Liver (tissue), 9 donors: Measurements from ENCODE around the gene TNFSF10. TPM values are rescaled to one million over a fixed set of nuclear protein-coding genes. Genes with fewer than 3 reads are reported as not detected.

Source experiments
- DNase-seq: peaks from one replicate; pipeline ENCODE4 v3.0.0-alpha.2; 2017; ENCODE audit warnings: low spot score
- H3K27ac ChIP-seq, 2 donors: one replicate each; pipeline ENCODE4 v1.7.0; 2013; ENCODE audit warnings: inconsistent platforms in 2 of 2, low read length in 2 of 2, control low read depth in 1 of 2, low read depth in 1 of 2, mild to moderate bottlenecking in 1 of 2
- H3K27me3 ChIP-seq, 4 donors: one replicate each; pipeline versions ENCODE4 v1.6.1 to v1.7.0; 2013; ENCODE audit warnings: low read length in 3 of 4, inconsistent platforms in 1 of 4, mild to moderate bottlenecking in 1 of 4, moderate library complexity in 1 of 4; ENCODE audit not compliant: control insufficient read depth in 4 of 4, insufficient read depth in 4 of 4
- H3K36me3 ChIP-seq, 4 donors: one replicate each; pipeline versions ENCODE4 v1.6.1 to v1.7.0; 2013; ENCODE audit warnings: low read length in 3 of 4, mild to moderate bottlenecking in 3 of 4, low read depth in 1 of 4, moderate library complexity in 1 of 4; ENCODE audit not compliant: control insufficient read depth in 4 of 4, insufficient read depth in 3 of 4
- H3K4me1 ChIP-seq, 4 donors: one replicate each; pipeline versions ENCODE4 v1.6.1 to v1.7.0; 2013; ENCODE audit warnings: low read length in 3 of 4, mild to moderate bottlenecking in 3 of 4, moderate library complexity in 1 of 4; ENCODE audit not compliant: control insufficient read depth in 4 of 4, insufficient read depth in 4 of 4
- H3K4me3 ChIP-seq, 3 donors: one replicate each; pipeline versions ENCODE4 v1.6.1 to v1.7.0; 2013; ENCODE audit warnings: low read length in 3 of 3, control low read depth in 1 of 3, low read depth in 1 of 3, mild to moderate bottlenecking in 1 of 3
- H3K9ac ChIP-seq, 2 donors: one replicate each; pipeline ENCODE4 v1.7.0; 2013; ENCODE audit warnings: low read length in 2 of 2, mild to moderate bottlenecking in 2 of 2, moderate library complexity in 2 of 2, control low read depth in 1 of 2, low read depth in 1 of 2
- H3K9me3 ChIP-seq, 4 donors: one replicate each; pipeline versions ENCODE4 v1.6.1 to v1.7.0; 2013; ENCODE audit warnings: low read length in 3 of 4; ENCODE audit not compliant: control insufficient read depth in 4 of 4
- EGR1 ChIP-seq, 2 donors: IDR thresholded peaks; 2 replicates each; pipeline ENCODE4 v1.6.1; 2016 to 2018; ENCODE audit warnings: antibody characterized with exemption in 2 of 2, low read depth in 2 of 2
- FOXA1 ChIP-seq: IDR thresholded peaks from 2 replicates; pipeline ENCODE4 v1.6.1; 2016; ENCODE audit warnings: antibody characterized with exemption
- FOXA2 ChIP-seq: IDR thresholded peaks from 2 replicates; pipeline ENCODE4 v1.6.1; 2016; ENCODE audit warnings: antibody characterized with exemption
- GABPA ChIP-seq, 2 donors: IDR thresholded peaks in 1 of 2; conservative IDR thresholded peaks in 1 of 2; 2 replicates each; pipeline ENCODE4 v1.6.1; 2016; ENCODE audit warnings: antibody characterized with exemption in 2 of 2, mild to moderate bottlenecking in 1 of 2, moderate library complexity in 1 of 2
- HNF4A ChIP-seq, 2 donors: conservative IDR thresholded peaks; 2 replicates each; pipeline ENCODE4 v1.6.1; 2016; ENCODE audit warnings: antibody characterized with exemption in 2 of 2, mild to moderate bottlenecking in 2 of 2
- JUND ChIP-seq, 2 donors: IDR thresholded peaks; 2 replicates each; pipeline ENCODE4 v1.6.1; 2016; ENCODE audit warnings: antibody characterized with exemption in 2 of 2
- NR2F2 ChIP-seq: IDR thresholded peaks from 2 replicates; pipeline ENCODE4 v1.6.1; 2016; ENCODE audit warnings: antibody characterized with exemption
- RAD21 ChIP-seq, 2 donors: IDR thresholded peaks; 2 replicates each; pipeline ENCODE4 v1.6.1; 2016; ENCODE audit warnings: antibody characterized with exemption in 2 of 2, mild to moderate bottlenecking in 2 of 2
- REST ChIP-seq: IDR thresholded peaks from 2 replicates; pipeline ENCODE4 v1.6.1; 2016; ENCODE audit warnings: antibody characterized with exemption, mild to moderate bottlenecking
- TAF1 ChIP-seq: conservative IDR thresholded peaks from 2 replicates; pipeline ENCODE4 v1.6.1; 2016; ENCODE audit warnings: antibody characterized with exemption, mild to moderate bottlenecking
- YY1 ChIP-seq: IDR thresholded peaks from 2 replicates; pipeline ENCODE4 v1.6.1; 2016; ENCODE audit warnings: antibody characterized with exemption, mild to moderate bottlenecking
- WGBS: extraction: QIAGEN DNeasy Blood & Tissue Kit; methylation state at CpG from one replicate; pipeline ENCODE4 v1.1.7; 2013; 5-methylcytosine and 5-hydroxymethylcytosine counted together
- polyA plus RNA-seq, 2 donors: library from polyadenylated mRNA; stranded (reverse) in 1 of 2; unstranded in 1 of 2; fragments of 200-250 nt in 1 of 2; fragments of >200 nt in 1 of 2; fragmentation: Nextera tagmentation in 1 of 2; extraction: Ambion mirVana in 1 of 2; gene quantifications; one replicate each; pipeline versions ENCODE4 v1.2.1 to v1.2.3, GENCODE V29; 2013 to 2015
- total RNA-seq, 2 donors: library from RNA; depleted of rRNA; stranded (reverse); fragments of >200 nt; gene quantifications; one replicate each; pipeline ENCODE4 v1.2.3, GENCODE V29; 2014
- TF ChIP-seq, protein P1 (sequence below): fragments of 150-350 bp; IDR thresholded peaks from 2 replicates; pipeline ENCODE4 v1.5.1; 2017; ENCODE audit warnings: improper control_type of control experiment, low read depth, low read length; ENCODE audit not compliant: missing input control
- TF ChIP-seq, protein P2 (sequence below): IDR thresholded peaks from 2 replicates; pipeline ENCODE4 v1.6.1; 2016; ENCODE audit warnings: antibody characterized with exemption
- TF ChIP-seq, protein P3 (sequence below): IDR thresholded peaks from 2 replicates; pipeline ENCODE4 v1.6.1; 2016; ENCODE audit warnings: antibody characterized with exemption
- donor health status: healthy.
- donor health status: healthy.
- donor health status: healthy.
- donor health status: healthy.
- donor health status: healthy.

Gene TNFSF10
- total and polyA plus RNA-seq, 4 donors: 16.2 to 67.1 (median 37.5) TPM

DNA sequence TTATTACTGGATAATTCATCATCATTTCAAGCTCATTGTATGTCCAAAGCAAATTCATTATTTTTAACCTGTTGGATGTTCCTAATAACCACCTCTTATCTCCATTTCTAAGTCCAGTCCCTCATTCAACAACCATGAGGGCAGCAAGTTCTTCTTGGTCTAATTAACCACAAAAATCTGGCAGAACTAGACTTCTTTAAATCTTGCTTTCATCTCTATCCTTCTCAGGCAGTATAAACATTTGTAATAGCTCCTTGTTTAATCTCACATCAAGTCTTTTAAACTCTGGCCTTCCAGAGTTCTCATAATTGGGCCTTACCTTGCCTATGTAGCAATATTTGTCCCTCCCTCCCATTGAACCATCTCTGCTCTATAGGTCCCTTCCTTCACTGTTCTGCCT is 57.9 kb downstream of the TNFSF10 start:
- Histone ChIP-seq H3K36me3 (no peaks in the 10 kb centered on the region), H3K4me3 (no peak overlapping the region), H3K27me3 (no peaks in the 10 kb centered on the region), H3K9me3 (no peaks in the 10 kb centered on the region), H3K27ac (no peak overlapping the region), H3K4me1 (no peaks in the 10 kb centered on the region), H3K9ac (no peak overlapping the region)
- no peak for TF ChIP-seq FOXA1
- DNase-seq: no peak

DNA sequence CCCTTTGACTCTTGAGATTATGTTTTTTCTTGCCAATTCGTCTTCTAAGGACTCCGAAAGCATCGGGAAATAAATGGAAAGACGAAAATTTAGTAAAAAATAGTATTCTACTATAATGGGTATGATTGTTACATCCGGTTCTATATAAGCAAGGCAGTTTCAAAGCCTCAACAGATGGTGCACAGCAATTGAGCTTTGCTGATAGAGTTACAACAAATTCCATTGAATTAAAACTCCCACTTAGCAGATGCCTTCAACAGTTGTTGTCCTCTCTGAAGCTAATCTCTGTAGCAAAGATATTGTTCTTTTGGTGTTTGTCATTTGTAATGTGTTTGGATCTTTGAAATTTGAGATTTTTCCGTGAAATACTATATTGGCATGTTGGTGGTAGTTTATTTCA is 58.9 kb downstream of the TNFSF10 start:
- 88% methylated on average over 6 of the region's 6 CpGs for WGBS
- TF ChIP-seq, protein P1, sequence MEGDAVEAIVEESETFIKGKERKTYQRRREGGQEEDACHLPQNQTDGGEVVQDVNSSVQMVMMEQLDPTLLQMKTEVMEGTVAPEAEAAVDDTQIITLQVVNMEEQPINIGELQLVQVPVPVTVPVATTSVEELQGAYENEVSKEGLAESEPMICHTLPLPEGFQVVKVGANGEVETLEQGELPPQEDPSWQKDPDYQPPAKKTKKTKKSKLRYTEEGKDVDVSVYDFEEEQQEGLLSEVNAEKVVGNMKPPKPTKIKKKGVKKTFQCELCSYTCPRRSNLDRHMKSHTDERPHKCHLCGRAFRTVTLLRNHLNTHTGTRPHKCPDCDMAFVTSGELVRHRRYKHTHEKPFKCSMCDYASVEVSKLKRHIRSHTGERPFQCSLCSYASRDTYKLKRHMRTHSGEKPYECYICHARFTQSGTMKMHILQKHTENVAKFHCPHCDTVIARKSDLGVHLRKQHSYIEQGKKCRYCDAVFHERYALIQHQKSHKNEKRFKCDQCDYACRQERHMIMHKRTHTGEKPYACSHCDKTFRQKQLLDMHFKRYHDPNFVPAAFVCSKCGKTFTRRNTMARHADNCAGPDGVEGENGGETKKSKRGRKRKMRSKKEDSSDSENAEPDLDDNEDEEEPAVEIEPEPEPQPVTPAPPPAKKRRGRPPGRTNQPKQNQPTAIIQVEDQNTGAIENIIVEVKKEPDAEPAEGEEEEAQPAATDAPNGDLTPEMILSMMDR: no peak
- TF ChIP-seq EGR1 (IDR thresholded peaks at IDR 0.05; ENCODE audit: low read depth in 2 of 2): no peak
- TF ChIP-seq RAD21 (IDR thresholded peaks at IDR 0.05): no peak
- TF ChIP-seq, protein P2, sequence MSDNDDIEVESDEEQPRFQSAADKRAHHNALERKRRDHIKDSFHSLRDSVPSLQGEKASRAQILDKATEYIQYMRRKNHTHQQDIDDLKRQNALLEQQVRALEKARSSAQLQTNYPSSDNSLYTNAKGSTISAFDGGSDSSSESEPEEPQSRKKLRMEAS: no peak
- TF ChIP-seq YY1: no peak
- Histone ChIP-seq H3K4me1 (no peaks in the 10 kb centered on the region), H3K36me3 (no peaks in the 10 kb centered on the region), H3K4me3 (no peak overlapping the region), H3K27me3 (no peaks in the 10 kb centered on the region), H3K9me3 (no peaks in the 10 kb centered on the region), H3K9ac (no peak overlapping the region), H3K27ac (no peak overlapping the region)
- no peak for DNase-seq

DNA sequence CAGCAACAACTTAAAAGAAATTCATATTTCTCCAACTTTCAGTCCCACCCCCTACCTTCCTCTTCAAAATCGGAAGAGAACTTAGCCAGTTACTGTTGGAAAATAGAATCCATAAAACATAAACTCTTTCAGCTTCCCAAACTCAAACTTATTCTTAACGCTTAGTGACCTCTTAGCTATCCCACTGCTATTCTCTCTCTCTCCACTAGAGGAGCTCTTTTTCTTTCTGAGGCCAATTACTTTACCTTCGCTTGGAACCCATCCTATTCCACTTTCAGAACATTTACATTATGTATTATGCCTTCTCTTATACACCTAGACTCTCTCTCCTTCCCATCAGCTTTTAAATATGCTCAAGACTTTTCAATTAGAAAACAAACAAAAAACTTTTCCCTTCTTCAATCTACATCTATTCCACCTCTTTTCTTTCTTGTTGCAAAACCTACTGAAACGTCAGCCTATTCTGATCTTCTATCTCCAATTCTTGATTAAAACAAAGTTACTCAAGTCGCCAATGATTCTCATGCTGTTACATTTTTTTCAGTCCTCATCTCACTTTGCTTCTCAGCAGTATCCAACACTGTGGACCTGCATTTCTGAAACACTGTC is 61.6 kb downstream of the TNFSF10 start:
- H3K9me3 ChIP-seq: no peaks in the 10 kb centered on the region
- H3K27ac ChIP-seq: no peak overlapping the region
- TF ChIP-seq RAD21 (IDR thresholded peaks at IDR 0.05): peak; percentile 71 to 72
- TF ChIP-seq, protein P1: peak; percentile 92
- TF ChIP-seq JUND (IDR thresholded peaks at IDR 0.05): no peak
- H3K9ac ChIP-seq: no peak overlapping the region
- no peaks in the 10 kb centered on the region for H3K27me3 ChIP-seq
- WGBS: 25% methylated on average over 5 of the region's 5 CpGs
- H3K4me1 ChIP-seq: no peaks in the 10 kb centered on the region
- no peak overlapping the region for H3K4me3 ChIP-seq
- H3K36me3 ChIP-seq: no peaks in the 10 kb centered on the region
- DNase-seq: no peak

DNA sequence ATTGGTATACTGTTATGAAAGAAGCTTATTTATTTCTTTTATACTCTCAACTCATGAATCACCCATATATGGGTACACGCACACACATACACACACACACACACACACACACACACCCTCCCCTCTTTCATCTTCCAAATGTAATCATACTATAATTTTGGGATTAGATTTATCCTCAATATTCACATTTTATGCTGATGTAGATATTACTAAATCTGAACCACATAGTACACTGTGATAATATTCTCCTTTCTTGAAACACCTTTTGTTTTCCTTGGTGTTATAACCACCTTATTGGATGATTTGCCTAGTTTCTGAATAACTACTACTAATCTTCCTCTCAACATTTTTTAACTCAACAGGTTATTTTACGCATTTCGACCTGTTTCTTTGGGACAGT is 66.8 kb downstream of the TNFSF10 start:
- Histone ChIP-seq H3K4me3 (no peak overlapping the region), H3K4me1 (no peaks in the 10 kb centered on the region), H3K36me3 (no peaks in the 10 kb centered on the region), H3K27me3 (peaks cover 0 to 6% (median 1%) of the 10 kb centered on the region in 4 donors), H3K9me3 (no peaks in the 10 kb centered on the region), H3K9ac (no peak overlapping the region), H3K27ac (no peak overlapping the region)
- DNase-seq: no peak
- 92% methylated on average over 3 of the region's 3 CpGs for WGBS
- TF ChIP-seq HNF4A (conservative IDR thresholded peaks at IDR 0.05) (no peak), JUND (IDR thresholded peaks at IDR 0.05) (no peak), RAD21 (IDR thresholded peaks at IDR 0.05) (no peak), NR2F2 (no peak), EGR1 (IDR thresholded peaks at IDR 0.05; ENCODE audit: low read depth in 2 of 2) (no peak), REST (no peak), TAF1 (no peak), GABPA (IDR thresholded peaks at IDR 0.05 in 1 of 2, conservative IDR thresholded peaks at IDR 0.05 in 1 of 2) (no peak), FOXA2 (no peak), YY1 (no peak), FOXA1 (no peak)
- TF ChIP-seq, protein P2: no peak
- TF ChIP-seq, protein P3, sequence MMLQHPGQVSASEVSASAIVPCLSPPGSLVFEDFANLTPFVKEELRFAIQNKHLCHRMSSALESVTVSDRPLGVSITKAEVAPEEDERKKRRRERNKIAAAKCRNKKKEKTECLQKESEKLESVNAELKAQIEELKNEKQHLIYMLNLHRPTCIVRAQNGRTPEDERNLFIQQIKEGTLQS: no peak
